ENCODE data around the gene BSDC1.

GRCh38 chr1:32398401-32398800 is 4.2 kb upstream of the BSDC1 start:
- TF ChIP-seq CTCF (IDR thresholded peaks at IDR 0.05) (no peak), TCF7L2 (IDR thresholded peaks at IDR 0.05; ENCODE audit: low read depth, low read length) (no peak)
